ENCODE measurements around the gene ZNF678. TPM values are rescaled to one million over a fixed set of nuclear protein-coding genes. Genes with fewer than 3 reads are reported as not detected.

ZNF678 gene
- total RNA-seq, 1 experiment from 2014 or later: 19.6 TPM

GRCh38 chr1:227559926-227560325, 3.4 kb upstream of the ZNF678 start:
- Histone ChIP-seq H2AFZ (ENCODE audit: low read length) (no peak overlapping the region), H3K27ac (ENCODE audit: low read length) (no peak overlapping the region), H3K4me3 (ENCODE audit: low read length) (no peak overlapping the region)

DNA sequence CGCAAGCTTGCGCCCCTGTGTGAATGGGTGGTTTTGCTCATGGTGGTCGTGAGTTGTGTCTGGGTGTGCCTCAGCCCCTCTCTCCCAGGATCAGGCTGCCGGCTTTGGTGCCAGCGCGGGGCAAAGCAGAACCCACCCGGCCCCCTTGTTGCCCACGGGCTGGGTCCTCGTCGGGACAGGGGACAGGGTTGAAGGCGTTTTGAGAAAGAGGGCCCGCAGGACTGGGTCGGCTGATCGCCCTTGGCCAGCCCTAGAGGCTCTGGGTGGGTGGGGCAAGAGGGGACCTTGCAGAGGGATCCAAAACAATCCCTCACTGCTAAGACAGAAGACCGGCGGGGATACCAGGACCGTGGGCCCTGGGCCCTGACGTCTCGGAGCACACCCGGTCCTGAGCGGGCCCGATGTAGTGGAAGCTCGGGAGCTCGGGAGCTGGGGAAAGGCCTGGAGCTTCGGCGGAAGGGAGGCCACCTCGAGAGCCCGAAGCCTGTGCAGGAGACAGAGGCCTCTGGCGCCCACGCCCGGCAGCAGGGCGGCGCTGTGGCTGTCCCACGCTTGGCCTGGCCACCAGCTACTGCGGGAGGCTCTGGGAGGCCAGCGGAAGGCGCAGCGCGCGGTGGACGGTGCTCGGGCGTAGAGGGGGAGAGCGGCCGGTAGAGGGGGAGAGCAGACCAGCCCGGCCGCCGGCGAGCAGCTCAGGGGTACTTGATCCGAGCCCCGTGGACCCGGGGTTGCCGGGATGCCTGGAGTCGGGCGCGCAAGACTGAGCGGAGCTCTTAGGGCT, 2.8 kb upstream of the ZNF678 start:
- no peak overlapping the region for H3K4me2 ChIP-seq (ENCODE audit: low read depth, low read length, poor library complexity, severe bottlenecking)
- no peak overlapping the region for H2AFZ ChIP-seq (ENCODE audit: low read length)
- H3K36me3 ChIP-seq (ENCODE audit: insufficient read depth, low read length): no peaks in the 10 kb centered on the region
- H3K79me2 ChIP-seq (ENCODE audit: low read length): peaks cover 15% of the 10 kb centered on the region
- no peak overlapping the region for H3K27ac ChIP-seq (ENCODE audit: low read length)
- no peaks in the 10 kb centered on the region for H3K27me3 ChIP-seq (ENCODE audit: low read length)
- no peak for DNase-seq
- H3K9me3 ChIP-seq (ENCODE audit: low read length): no peaks in the 10 kb centered on the region
- no peaks in the 10 kb centered on the region for H3K9me2 ChIP-seq (replicated peaks; ENCODE audit: insufficient read depth, low read length)
- H3K4me3 ChIP-seq (ENCODE audit: low read length): no peak overlapping the region
- no peak overlapping the region for H3K9ac ChIP-seq (ENCODE audit: low read length)
- H3K4me1 ChIP-seq (ENCODE audit: low read length): peaks cover 5% of the 10 kb centered on the region
- no peaks in the 10 kb centered on the region for H4K20me1 ChIP-seq (ENCODE audit: insufficient read depth, low read depth, low read length)

More at GRCh38 chr1:227559926-227560325, 3.4 kb upstream of the ZNF678 start:
- Histone ChIP-seq H3K36me3 (ENCODE audit: insufficient read depth, low read length) (no peaks in the 10 kb centered on the region), H3K9ac (ENCODE audit: low read length) (no peak overlapping the region), H4K20me1 (ENCODE audit: insufficient read depth, low read depth, low read length) (no peaks in the 10 kb centered on the region), H3K4me2 (ENCODE audit: low read depth, low read length, poor library complexity, severe bottlenecking) (no peak overlapping the region), H3K79me2 (ENCODE audit: low read length) (peaks cover 9% of the 10 kb centered on the region), H3K9me2 (replicated peaks; ENCODE audit: insufficient read depth, low read length) (no peaks in the 10 kb centered on the region), H3K9me3 (ENCODE audit: low read length) (no peaks in the 10 kb centered on the region), H3K4me1 (ENCODE audit: low read length) (peaks cover 5% of the 10 kb centered on the region), H3K27me3 (ENCODE audit: low read length) (no peaks in the 10 kb centered on the region)
- no peak for DNase-seq

- H3K36me3 ChIP-seq (ENCODE audit: insufficient read depth, low read length): peaks cover 5% of the 10 kb centered on the region
- no peaks in the 10 kb centered on the region for H3K9me2 ChIP-seq (replicated peaks; ENCODE audit: insufficient read depth, low read length)
- no peak for DNase-seq
- no peak overlapping the region for H3K4me2 ChIP-seq (ENCODE audit: low read depth, low read length, poor library complexity, severe bottlenecking)
- no peak overlapping the region for H3K9ac ChIP-seq (ENCODE audit: low read length)
- peaks cover 5% of the 10 kb centered on the region for H3K4me1 ChIP-seq (ENCODE audit: low read length)
- H3K79me2 ChIP-seq (ENCODE audit: low read length): peaks cover 22% of the 10 kb centered on the region
- H4K20me1 ChIP-seq (ENCODE audit: insufficient read depth, low read depth, low read length): no peaks in the 10 kb centered on the region
- no peak overlapping the region for H2AFZ ChIP-seq (ENCODE audit: low read length)
- H3K27me3 ChIP-seq (ENCODE audit: low read length): no peaks in the 10 kb centered on the region
- H3K9me3 ChIP-seq (ENCODE audit: low read length): peaks cover 5% of the 10 kb centered on the region
- no peak overlapping the region for H3K27ac ChIP-seq (ENCODE audit: low read length)
- H3K4me3 ChIP-seq (ENCODE audit: low read length): no peak overlapping the region
Observed at GRCh38 chr1:227561241-227561907, 2.0 kb upstream of the ZNF678 start.

DNA sequence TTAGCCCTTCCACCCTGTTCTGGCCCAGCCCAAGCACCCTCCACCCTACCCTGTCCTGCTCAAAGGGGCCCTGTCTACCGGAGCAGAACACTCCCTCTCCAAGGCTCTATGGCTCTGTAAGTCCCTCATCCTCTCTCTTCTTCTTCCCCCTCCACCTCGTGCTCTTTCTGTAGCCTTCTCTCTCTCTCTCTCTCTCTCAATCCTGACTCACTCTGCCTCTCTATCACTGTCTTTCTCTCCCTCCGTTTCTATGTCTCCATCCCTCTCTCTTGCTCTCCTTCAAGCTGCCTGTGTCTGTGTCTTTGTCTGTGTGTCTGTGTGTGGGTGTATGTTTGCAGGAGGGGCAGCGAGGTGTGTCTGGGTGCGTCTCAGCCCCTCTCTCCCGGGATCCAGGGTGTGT, 1.3 kb upstream of the ZNF678 start:
- Histone ChIP-seq H3K4me3 (ENCODE audit: low read length) (no peak overlapping the region), H3K9me3 (ENCODE audit: low read length) (peaks cover 9% of the 10 kb centered on the region), H3K27ac (ENCODE audit: low read length) (no peak overlapping the region), H4K20me1 (ENCODE audit: insufficient read depth, low read depth, low read length) (no peaks in the 10 kb centered on the region), H3K4me2 (ENCODE audit: low read depth, low read length, poor library complexity, severe bottlenecking) (no peak overlapping the region), H3K27me3 (ENCODE audit: low read length) (no peaks in the 10 kb centered on the region), H3K9me2 (replicated peaks; ENCODE audit: insufficient read depth, low read length) (no peaks in the 10 kb centered on the region), H3K79me2 (ENCODE audit: low read length) (peaks cover 28% of the 10 kb centered on the region), H3K9ac (ENCODE audit: low read length) (no peak overlapping the region), H2AFZ (ENCODE audit: low read length) (no peak overlapping the region), H3K4me1 (ENCODE audit: low read length) (peaks cover 5% of the 10 kb centered on the region), H3K36me3 (ENCODE audit: insufficient read depth, low read length) (peaks cover 12% of the 10 kb centered on the region)
- DNase-seq: no peak

GRCh38 chr1:227562933-227563323, 428 bp upstream of the ZNF678 start:
- Histone ChIP-seq H3K27me3 (ENCODE audit: low read length) (no peaks in the 10 kb centered on the region), H3K36me3 (ENCODE audit: insufficient read depth, low read length) (peaks cover 15% of the 10 kb centered on the region), H3K4me2 (ENCODE audit: low read depth, low read length, poor library complexity, severe bottlenecking) (no peak overlapping the region), H4K20me1 (ENCODE audit: insufficient read depth, low read depth, low read length) (no peaks in the 10 kb centered on the region), H3K27ac (ENCODE audit: low read length) (no peak overlapping the region), H3K9me3 (ENCODE audit: low read length) (peaks cover 12% of the 10 kb centered on the region), H2AFZ (ENCODE audit: low read length) (peak overlapping the region; percentile 89), H3K4me3 (ENCODE audit: low read length) (peak overlapping the region; percentile 81; the same call in 1 of the 2 replicates), H3K79me2 (ENCODE audit: low read length) (peaks cover 35% of the 10 kb centered on the region), H3K9me2 (replicated peaks; ENCODE audit: insufficient read depth, low read length) (no peaks in the 10 kb centered on the region), H3K9ac (ENCODE audit: low read length) (no peak overlapping the region), H3K4me1 (ENCODE audit: low read length) (peaks cover 5% of the 10 kb centered on the region)
- no peak for DNase-seq

GRCh38 chr1:227567256-227567655, 3.9 kb downstream of the ZNF678 start:
- H3K9me3 ChIP-seq (ENCODE audit: low read length): peaks cover 31% of the 10 kb centered on the region
- no peak overlapping the region for H2AFZ ChIP-seq (ENCODE audit: low read length)
- H3K4me3 ChIP-seq (ENCODE audit: low read length): no peak overlapping the region
- peaks cover 5% of the 10 kb centered on the region for H3K4me1 ChIP-seq (ENCODE audit: low read length)
- H3K27ac ChIP-seq (ENCODE audit: low read length): no peak overlapping the region
- H3K9ac ChIP-seq (ENCODE audit: low read length): no peak overlapping the region
- H3K27me3 ChIP-seq (ENCODE audit: low read length): no peaks in the 10 kb centered on the region
- DNase-seq: no peak
- peaks cover 74% of the 10 kb centered on the region for H3K79me2 ChIP-seq (ENCODE audit: low read length)
- H4K20me1 ChIP-seq (ENCODE audit: insufficient read depth, low read depth, low read length): no peaks in the 10 kb centered on the region
- no peaks in the 10 kb centered on the region for H3K9me2 ChIP-seq (replicated peaks; ENCODE audit: insufficient read depth, low read length)
- peaks cover 21% of the 10 kb centered on the region for H3K36me3 ChIP-seq (ENCODE audit: insufficient read depth, low read length)
- H3K4me2 ChIP-seq (ENCODE audit: low read depth, low read length, poor library complexity, severe bottlenecking): no peak overlapping the region

GRCh38 chr1:227568593-227568992, 5.2 kb downstream of the ZNF678 start:
- Histone ChIP-seq H3K4me2 (ENCODE audit: low read depth, low read length, poor library complexity, severe bottlenecking) (no peak overlapping the region), H3K9me3 (ENCODE audit: low read length) (peaks cover 31% of the 10 kb centered on the region), H2AFZ (ENCODE audit: low read length) (no peak overlapping the region), H3K27me3 (ENCODE audit: low read length) (no peaks in the 10 kb centered on the region), H3K4me1 (ENCODE audit: low read length) (peaks cover 5% of the 10 kb centered on the region), H3K36me3 (ENCODE audit: insufficient read depth, low read length) (peaks cover 26% of the 10 kb centered on the region), H3K9me2 (replicated peaks; ENCODE audit: insufficient read depth, low read length) (no peaks in the 10 kb centered on the region), H4K20me1 (ENCODE audit: insufficient read depth, low read depth, low read length) (no peaks in the 10 kb centered on the region), H3K9ac (ENCODE audit: low read length) (no peak overlapping the region), H3K4me3 (ENCODE audit: low read length) (no peak overlapping the region), H3K79me2 (ENCODE audit: low read length) (peaks cover 87% of the 10 kb centered on the region), H3K27ac (ENCODE audit: low read length) (no peak overlapping the region)
- no peak for DNase-seq

- no peak for DNase-seq
- no peaks in the 10 kb centered on the region for H4K20me1 ChIP-seq (ENCODE audit: insufficient read depth, low read depth, low read length)
- H3K36me3 ChIP-seq (ENCODE audit: insufficient read depth, low read length): peaks cover 10% of the 10 kb centered on the region
- H3K4me2 ChIP-seq (ENCODE audit: low read depth, low read length, poor library complexity, severe bottlenecking): no peak overlapping the region
- H3K27me3 ChIP-seq (ENCODE audit: low read length): no peaks in the 10 kb centered on the region
- H3K4me3 ChIP-seq (ENCODE audit: low read length): no peak overlapping the region
- no peak overlapping the region for H2AFZ ChIP-seq (ENCODE audit: low read length)
- H3K9me2 ChIP-seq (replicated peaks; ENCODE audit: insufficient read depth, low read length): no peaks in the 10 kb centered on the region
- peaks cover 21% of the 10 kb centered on the region for H3K9me3 ChIP-seq (ENCODE audit: low read length)
- H3K9ac ChIP-seq (ENCODE audit: low read length): no peak overlapping the region
- H3K79me2 ChIP-seq (ENCODE audit: low read length): peaks cover 96% of the 10 kb centered on the region
- H3K4me1 ChIP-seq (ENCODE audit: low read length): no peaks in the 10 kb centered on the region
- H3K27ac ChIP-seq (ENCODE audit: low read length): no peak overlapping the region
Observed at GRCh38 chr1:227572752-227573151, 9.4 kb downstream of the ZNF678 start.

Measured in Karpas-422 (cell line).